HS-5 (cell line): ENCODE data around the gene TMEM101.
"Not testable (repeated sequence)": the region's sequence is repeated elsewhere in the genome, so short reads cannot be mapped to it uniquely, and the experiment has no call there.

Experiments
- DNase-seq: peaks from one replicate; pipeline ENCODE4 v3.0.0-alpha.2; 2012; ENCODE audit warnings: low read depth

The TMEM101 gene

GRCh38 chr17:44000141-44000860 is 14.5 kb downstream of the TMEM101 start:
- DNase-seq, result no peak

DNA sequence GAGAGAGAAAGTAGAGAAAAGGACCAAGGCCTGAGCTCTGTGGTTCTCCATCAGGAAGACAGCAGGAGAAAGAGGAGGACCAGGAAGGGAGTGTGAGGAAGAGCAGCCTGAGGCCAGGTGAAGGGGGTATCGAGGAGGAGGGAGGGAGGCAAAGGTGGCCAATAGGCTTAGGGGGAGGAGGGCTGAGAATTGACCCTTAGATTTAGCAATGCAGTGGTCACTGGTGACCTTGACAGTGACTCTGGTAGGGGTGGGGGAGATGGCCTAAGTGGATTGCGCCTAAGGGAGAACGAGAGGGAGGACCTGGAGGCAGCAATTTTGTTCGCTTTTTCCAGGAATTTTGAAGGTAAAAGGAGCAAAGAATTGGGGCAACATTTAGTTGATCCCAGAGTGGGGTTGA is 15.7 kb downstream of the TMEM101 start:
- no peak for DNase-seq

DNA sequence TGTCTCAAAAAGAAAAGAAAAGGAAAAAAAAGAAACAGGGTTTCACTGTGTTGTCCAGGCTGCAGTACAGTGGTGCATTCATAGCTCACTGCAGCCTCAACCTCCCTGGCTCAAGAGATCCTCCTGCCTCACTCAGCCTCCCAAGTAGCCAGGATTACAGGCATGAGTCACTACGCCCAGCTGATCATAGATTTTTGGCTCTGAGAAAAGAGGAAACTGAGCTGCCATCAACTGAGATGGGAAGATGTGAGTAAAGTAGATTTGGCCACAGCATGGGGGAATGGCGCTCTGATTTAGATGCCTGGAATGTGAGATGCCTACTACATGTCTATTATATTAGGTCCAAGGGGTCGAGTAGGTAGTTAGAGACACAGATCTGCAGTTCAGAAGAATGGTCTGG is 16.2 kb downstream of the TMEM101 start:
- peak; percentile 40 for DNase-seq

- DNase-seq, result not testable (repeated sequence)
Observed at GRCh38 chr17:43997180-43997579, 17.6 kb downstream of the TMEM101 start.

DNA sequence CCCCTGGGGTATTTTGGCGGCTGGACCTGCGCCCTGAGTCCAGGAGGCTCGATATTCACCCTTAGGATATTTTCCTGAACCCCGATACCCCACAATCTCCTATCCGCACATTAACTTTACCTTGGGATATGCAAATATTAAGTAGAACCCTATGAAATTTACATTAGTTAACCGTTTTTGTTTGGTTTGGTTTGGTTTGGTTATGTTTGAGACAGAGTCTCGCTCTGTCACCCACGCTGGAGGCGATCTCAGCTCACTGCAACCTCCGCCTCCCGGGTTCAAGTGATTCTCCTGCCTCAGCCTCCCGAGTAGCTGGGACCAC is 19.7 kb downstream of the TMEM101 start:
- no peak for DNase-seq

DNA sequence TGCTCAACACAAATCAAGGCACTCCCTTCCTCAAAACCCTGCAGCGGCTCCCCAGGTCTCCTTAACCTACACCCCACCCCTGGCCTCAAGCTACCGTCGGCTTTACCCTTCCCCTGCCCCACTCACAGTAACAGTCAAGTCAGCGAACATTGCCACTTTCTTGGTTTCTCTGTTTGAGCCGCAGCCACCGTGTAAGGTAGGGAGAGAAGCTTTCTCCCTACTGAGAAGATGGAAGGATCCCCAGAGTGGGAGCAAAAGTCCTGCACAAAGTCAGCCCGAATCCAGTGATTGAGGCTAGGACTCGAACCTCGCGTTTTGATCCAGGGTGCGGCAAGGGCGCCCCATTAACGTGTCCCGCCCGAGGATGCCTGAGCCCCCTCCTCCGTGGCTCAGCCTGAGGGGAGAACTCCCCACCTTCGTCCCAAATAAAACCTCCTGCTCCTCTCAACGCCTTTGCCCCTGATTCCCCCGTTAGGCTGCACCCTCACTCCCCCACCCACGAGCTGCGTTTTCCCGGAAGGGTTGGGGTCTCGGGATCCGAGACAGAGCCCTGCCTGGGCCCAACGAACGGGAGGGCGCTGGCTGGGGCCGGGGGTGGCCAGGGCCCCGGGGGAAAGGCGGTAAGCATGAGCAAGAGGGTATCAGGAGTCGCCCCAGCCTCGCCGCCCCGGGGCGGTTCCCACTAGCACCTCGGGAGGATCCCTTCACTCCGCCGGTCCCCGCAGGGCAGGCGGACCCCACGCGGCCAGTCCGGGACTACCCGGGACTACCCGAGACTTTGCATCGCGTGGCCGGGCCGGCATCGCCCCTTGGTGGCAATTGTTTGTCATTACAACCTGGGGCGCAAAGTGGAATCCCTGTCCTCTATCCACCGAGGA is 20.3 kb downstream of the TMEM101 start:
- no peak for DNase-seq

GRCh38 chr17:43992641-43993040 is 22.1 kb downstream of the TMEM101 start:
- no peak for DNase-seq

- no peak for DNase-seq
Observed at GRCh38 chr17:43988301-43988700, 26.5 kb downstream of the TMEM101 start.

DNA sequence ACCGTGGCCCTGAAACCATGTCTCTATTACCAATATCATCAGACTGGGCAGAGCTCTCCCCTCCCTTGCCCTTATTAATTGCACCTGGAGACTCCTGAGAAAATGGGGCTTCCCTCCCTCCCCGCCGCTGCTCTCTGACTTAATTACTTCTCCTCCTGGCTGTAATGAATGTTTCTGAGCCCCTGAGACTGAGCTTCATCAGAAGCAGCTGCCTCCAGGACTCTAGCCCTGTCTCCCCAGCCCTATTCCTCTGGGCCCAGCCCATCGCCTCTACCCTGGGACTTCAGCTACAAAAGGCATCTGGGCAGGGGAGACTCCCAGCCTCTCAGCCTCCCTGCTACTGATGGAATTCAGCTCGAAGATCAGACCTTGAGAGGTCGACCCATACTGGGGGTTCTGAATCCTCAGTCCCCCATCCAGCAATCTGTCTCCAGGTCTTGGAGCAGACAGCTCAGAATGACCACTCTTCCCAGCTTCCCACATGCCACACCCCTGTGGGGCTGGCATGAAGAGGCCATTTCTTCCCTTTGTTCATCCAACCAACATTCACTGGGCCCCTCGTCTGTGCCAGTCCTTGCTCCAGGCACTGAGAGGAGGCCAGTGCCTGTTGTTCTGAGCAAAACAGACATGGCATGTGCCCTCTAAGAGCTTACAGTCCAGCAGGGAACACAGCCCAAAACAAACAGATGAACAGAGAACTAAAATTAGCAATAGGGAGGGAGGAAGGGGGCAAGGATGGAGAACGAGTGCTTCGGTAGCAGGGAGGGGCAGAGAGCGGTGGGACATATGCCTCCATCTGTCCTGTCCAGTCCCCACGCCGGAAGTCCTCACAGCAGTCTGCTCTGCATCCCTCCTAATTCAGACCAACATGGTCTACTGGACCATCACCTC is 27.4 kb downstream of the TMEM101 start:
- DNase-seq, result no peak

DNA sequence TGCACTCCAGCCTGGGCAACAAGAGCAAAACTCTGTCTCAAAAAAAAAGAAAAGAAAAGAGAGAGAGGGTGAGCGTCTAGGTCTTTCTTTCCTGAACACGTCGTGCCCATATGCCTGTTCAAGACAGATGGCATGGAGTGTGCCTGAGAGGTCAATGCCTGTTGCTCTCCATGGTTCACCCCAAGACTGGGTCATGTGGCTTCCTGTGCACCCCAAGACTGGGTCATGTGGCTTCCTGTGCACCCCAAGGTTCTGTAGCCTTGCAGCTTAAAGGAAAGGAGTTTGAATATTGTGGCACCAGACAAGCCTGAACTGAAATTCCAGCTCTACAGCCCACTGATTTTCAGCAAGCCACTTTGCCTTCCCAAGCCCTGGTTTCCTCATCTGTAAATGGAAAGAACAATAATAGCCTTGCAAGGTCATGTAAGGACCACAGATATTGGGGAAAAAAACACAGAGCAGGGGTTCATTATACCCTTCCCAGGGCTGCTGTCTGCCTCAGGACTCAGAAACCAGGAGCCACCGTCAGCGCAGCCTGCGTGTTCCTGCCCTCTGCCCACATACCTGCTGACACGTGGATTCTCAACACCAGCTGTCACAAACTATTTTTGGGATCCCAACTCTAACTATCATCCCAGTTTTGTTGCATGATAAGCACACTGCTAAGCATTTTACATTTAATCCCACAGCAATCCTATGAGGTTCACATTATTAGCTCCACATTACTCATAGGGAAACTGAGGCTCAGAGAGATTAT is 28.4 kb downstream of the TMEM101 start:
- no peak for DNase-seq

- DNase-seq, result no peak
Observed at GRCh38 chr17:43984521-43984920, 30.2 kb downstream of the TMEM101 start.

- no peak for DNase-seq
Observed at GRCh38 chr17:43983515-43984411, 31.0 kb downstream of the TMEM101 start.

- no peak for DNase-seq
Observed at GRCh38 chr17:43983196-43983514, 31.6 kb downstream of the TMEM101 start.

DNA sequence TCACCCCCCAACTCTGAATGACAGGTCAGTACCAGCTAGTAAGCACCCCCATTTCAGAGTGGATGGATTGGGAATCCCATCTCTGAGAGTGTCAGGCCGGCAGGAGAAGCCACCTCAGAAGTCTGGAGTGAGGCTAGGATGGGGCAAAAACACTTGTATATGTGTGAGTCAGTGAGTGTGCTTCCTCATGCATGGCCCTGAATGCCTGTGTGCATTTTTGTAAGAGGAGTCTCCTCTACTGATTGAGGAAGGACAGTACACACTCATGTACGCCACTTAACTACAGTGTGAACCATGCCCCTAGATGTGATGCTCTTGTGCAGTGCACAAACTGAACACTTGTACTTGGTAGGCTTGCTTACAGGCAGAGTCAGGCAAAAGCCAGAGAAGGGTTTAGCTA is 32.6 kb downstream of the TMEM101 start:
- DNase-seq, result no peak

GRCh38 chr17:43979671-43980070 is 35.1 kb downstream of the TMEM101 start:
- no peak for DNase-seq

- no peak for DNase-seq
Observed at GRCh38 chr17:43979011-43979410, 35.8 kb downstream of the TMEM101 start.

DNA sequence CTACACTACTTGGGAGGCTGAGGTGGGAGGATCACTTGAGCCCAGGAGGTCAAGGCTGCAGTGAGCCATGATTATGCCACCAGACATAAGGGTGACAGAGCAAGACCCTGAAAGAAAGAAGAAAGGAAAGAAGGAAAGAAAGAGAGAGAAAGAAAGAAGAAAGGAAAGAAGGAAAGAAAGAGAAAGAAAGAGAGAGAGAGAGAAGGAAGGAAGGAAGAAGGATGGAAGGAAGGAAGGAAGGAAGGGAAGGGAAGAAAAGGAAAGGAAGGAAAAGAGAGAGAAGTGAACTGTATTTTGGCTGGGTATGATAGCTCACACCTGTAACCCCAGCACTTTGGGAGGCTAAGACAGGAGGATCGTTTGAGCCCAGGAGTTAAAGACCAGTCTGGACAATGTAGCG is 36.7 kb downstream of the TMEM101 start:
- DNase-seq, result no peak

DNA sequence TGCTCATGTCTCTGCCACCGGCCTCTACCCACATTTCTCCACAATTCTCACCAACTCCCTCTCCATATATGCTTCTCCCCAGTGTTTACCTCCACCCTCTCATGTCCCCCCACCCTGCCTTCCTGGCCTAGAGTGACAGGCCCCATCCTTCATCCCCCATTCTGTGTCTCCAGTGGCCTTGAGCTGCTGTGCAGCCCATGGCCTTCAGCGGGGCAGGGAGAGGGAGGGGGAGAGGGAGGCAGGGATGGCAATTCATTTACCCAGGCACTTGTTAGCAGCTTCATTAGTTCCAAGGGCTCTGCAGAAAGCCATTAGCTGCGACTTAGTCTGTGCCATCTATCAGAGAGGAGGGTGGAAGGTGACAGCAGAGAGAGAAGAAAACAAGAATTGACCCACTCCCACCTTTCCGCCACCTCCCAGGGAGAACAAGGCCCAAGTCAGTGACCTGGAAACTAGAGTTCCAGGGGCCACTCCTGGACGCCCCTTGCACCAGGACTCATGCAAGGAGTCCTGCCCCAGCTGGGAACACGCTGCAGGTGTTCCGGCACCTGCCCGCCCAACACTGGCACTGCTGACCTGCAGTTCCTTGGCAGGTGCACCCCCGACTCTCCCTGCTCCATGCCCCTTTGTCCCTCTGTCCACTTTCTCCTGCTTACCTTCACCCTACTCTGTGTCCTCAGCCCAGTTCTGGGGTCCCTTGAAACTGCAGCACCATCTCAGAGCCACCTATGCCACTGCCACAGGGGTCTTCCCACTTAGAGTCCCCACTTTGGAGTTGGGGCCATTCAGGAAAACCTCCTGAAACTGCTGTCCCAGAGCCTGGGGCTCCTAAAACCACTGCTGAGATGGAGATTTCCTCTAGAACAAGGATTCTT is 37.6 kb downstream of the TMEM101 start:
- no peak for DNase-seq

DNA sequence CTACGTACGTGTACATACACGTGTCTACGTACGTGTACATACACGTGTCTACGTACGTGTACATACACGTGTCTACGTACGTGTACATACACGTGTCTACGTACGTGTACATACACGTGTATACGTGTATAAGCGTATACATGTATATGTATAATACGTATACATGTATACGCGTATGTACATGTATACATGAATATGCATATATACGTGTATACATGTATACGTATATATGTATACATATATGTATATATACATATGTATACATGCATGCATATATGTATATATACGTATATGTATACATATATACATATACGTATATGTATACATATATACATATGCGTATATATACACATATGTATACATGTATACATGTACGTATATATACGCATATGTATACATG is 38.9 kb downstream of the TMEM101 start:
- no peak for DNase-seq
